SU-DHL-6 (cell line): ENCODE data around the gene RNF31.

ENCODE experiments used
- H2AFZ ChIP-seq: fragments of 200-600 bp; sonication (generic); 2 replicates; pipeline ENCODE4 v1.6.1; 2014; ENCODE audit warnings: low read depth, mild to moderate bottlenecking, moderate library complexity, mixed read lengths, antibody characterized with exemption, low read length; ENCODE audit not compliant: severe bottlenecking
- H3F3A ChIP-seq: fragments of 200-600 bp; shearing (Covaris generic); 2 replicates; pipeline ENCODE4 v1.6.0; 2016; ENCODE audit warnings: antibody characterized with exemption, mild to moderate bottlenecking; ENCODE audit not compliant: insufficient read depth
- H3K27ac ChIP-seq: fragments of 200-600 bp; sonication (generic); 2 replicates; pipeline ENCODE4 v1.5.1; 2016; ENCODE audit warnings: low read depth, mild to moderate bottlenecking, low read length, moderate library complexity, mixed read lengths
- H3K27me3 ChIP-seq: fragments of 200-600 bp; sonication (generic), shearing (Covaris generic); 2 replicates; pipeline ENCODE4 v1.6.0; 2014; ENCODE audit warnings: mild to moderate bottlenecking, low read length
- H3K36me3 ChIP-seq: fragments of 200-600 bp; sonication (generic); 2 replicates; pipeline ENCODE4 v1.6.1; 2014; ENCODE audit warnings: mild to moderate bottlenecking, low read length, mixed read lengths
- H3K4me2 ChIP-seq: fragments of 300-600, 200-600 bp; shearing (Covaris generic), sonication (generic); 2 replicates; pipeline ENCODE4 v1.6.0; 2014; ENCODE audit warnings: low read length, low read depth, mild to moderate bottlenecking; ENCODE audit not compliant: poor library complexity, severe bottlenecking
- H3K4me3 ChIP-seq: fragments of 200-600 bp; sonication (generic); 2 replicates; pipeline ENCODE4 v1.5.1; 2014; ENCODE audit warnings: antibody characterized with exemption, low read length, mild to moderate bottlenecking, mixed read lengths; ENCODE audit not compliant: insufficient read depth, poor library complexity, severe bottlenecking
- H3K79me2 ChIP-seq: fragments of 200-600 bp; sonication (generic); 2 replicates; pipeline ENCODE4 v1.6.1; 2014; ENCODE audit warnings: mild to moderate bottlenecking, low read length, moderate library complexity; ENCODE audit not compliant: insufficient read depth
- H3K9ac ChIP-seq: fragments of 200-600 bp; sonication (generic); 2 replicates; pipeline ENCODE4 v1.7.0; 2014; ENCODE audit warnings: mild to moderate bottlenecking, low read length
- H3K9me2 ChIP-seq: fragments of 200-600 bp; sonication (generic); replicated peaks from 2 replicates; pipeline ENCODE4 v1.6.1; 2014; ENCODE audit warnings: low read length; ENCODE audit not compliant: insufficient read depth
- H3K9me3 ChIP-seq: fragments of 200-600 bp; sonication (generic); 2 replicates; pipeline ENCODE4 v1.6.1; 2014; ENCODE audit warnings: low read length, mixed read lengths; ENCODE audit not compliant: insufficient read depth
- H4K20me1 ChIP-seq: fragments of 200-600 bp; sonication (generic); 2 replicates; pipeline ENCODE4 v1.6.1; 2014; ENCODE audit warnings: low read depth, mild to moderate bottlenecking, antibody characterized with exemption, low read length, moderate library complexity, mixed read lengths
- CTCF ChIP-seq: fragments of 200-600 bp; sonication (generic); IDR thresholded peaks from one replicate; pipeline ENCODE4 v1.5.1; 2017; ENCODE audit warnings: antibody characterized with exemption, mild to moderate bottlenecking, low read length, moderate library complexity; ENCODE audit not compliant: insufficient read depth, poor library complexity, severe bottlenecking
- EZH2phosphoT487 ChIP-seq: fragments of 200-600 bp; sonication (generic), shearing (Covaris generic); conservative IDR thresholded peaks from 2 replicates; pipeline ENCODE4 v1.6.1; 2018; ENCODE audit warnings: mild to moderate bottlenecking, antibody characterized with exemption, low read length, moderate library complexity, mixed read lengths

The RNF31 gene

GRCh38 chr14:24179961-24180796, 32.9 kb downstream of the RNF31 start:
- no peak overlapping the region for H3K9ac ChIP-seq
- no peaks in the 10 kb centered on the region for H3F3A ChIP-seq
- H2AFZ ChIP-seq: no peak overlapping the region
- no peaks in the 10 kb centered on the region for H4K20me1 ChIP-seq
- TF ChIP-seq EZH2phosphoT487: no peak
- TF ChIP-seq CTCF: no peak
- no peak overlapping the region for H3K27ac ChIP-seq
- H3K4me3 ChIP-seq: no peak overlapping the region
- H3K4me2 ChIP-seq: no peak overlapping the region
- H3K79me2 ChIP-seq: no peaks in the 10 kb centered on the region
- H3K27me3 ChIP-seq: no peaks in the 10 kb centered on the region
- no peaks in the 10 kb centered on the region for H3K9me2 ChIP-seq
- H3K9me3 ChIP-seq: no peaks in the 10 kb centered on the region
- H3K36me3 ChIP-seq: no peaks in the 10 kb centered on the region

GRCh38 chr14:24181371-24182077, 34.2 kb downstream of the RNF31 start:
- no peak overlapping the region for H2AFZ ChIP-seq
- no peak for TF ChIP-seq EZH2phosphoT487
- TF ChIP-seq CTCF: no peak
- no peak overlapping the region for H3K9ac ChIP-seq
- H3K9me2 ChIP-seq: no peaks in the 10 kb centered on the region
- no peak overlapping the region for H3K4me2 ChIP-seq
- no peaks in the 10 kb centered on the region for H3K36me3 ChIP-seq
- H3K4me3 ChIP-seq: no peak overlapping the region
- H3F3A ChIP-seq: no peaks in the 10 kb centered on the region
- no peak overlapping the region for H3K27ac ChIP-seq
- no peaks in the 10 kb centered on the region for H3K79me2 ChIP-seq
- H4K20me1 ChIP-seq: no peaks in the 10 kb centered on the region
- no peaks in the 10 kb centered on the region for H3K27me3 ChIP-seq
- H3K9me3 ChIP-seq: no peaks in the 10 kb centered on the region

GRCh38 chr14:24182110-24182882, 35.0 kb downstream of the RNF31 start:
- Histone ChIP-seq H3K27me3 (no peaks in the 10 kb centered on the region), H3K79me2 (no peaks in the 10 kb centered on the region), H2AFZ (no peak overlapping the region), H3K9me2 (no peaks in the 10 kb centered on the region), H3K9me3 (no peaks in the 10 kb centered on the region), H3K36me3 (no peaks in the 10 kb centered on the region), H4K20me1 (no peaks in the 10 kb centered on the region), H3K4me3 (no peak overlapping the region), H3K27ac (no peak overlapping the region), H3K9ac (no peak overlapping the region), H3F3A (no peaks in the 10 kb centered on the region), H3K4me2 (no peak overlapping the region)
- TF ChIP-seq EZH2phosphoT487: no peak
- TF ChIP-seq CTCF: no peak
